Measurements from ENCODE around the gene PIPOX.

The PIPOX gene

DNA sequence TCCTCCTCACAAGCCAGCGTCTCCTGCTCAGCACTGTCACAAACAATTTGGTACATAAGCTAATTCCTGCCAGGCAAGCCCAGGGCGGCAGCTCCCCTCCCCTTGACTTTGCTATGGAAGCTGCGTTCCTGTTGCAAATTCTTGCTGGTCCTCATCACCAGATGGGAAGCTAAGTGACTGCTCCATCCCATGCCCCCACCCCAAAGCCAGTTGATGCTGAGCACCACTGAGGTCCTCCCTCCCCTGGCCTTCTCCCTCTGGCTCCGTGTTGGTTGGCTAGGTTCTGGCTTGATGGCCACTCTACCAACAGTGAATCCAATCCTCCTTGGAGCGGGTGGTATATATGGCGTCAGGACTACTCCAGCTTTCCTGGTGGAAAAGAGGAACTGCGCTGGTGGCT is 34.4 kb downstream of the PIPOX start:
- no peaks in the 10 kb centered on the region for H4K20me1 ChIP-seq (ENCODE audit: insufficient read depth)
- no peak overlapping the region for H2AFZ ChIP-seq (ENCODE audit: low read depth)
- H3K4me1 ChIP-seq (ENCODE audit: low read depth, poor library complexity, severe bottlenecking), result no peaks in the 10 kb centered on the region
- H3K9ac ChIP-seq, result no peak overlapping the region
- no peak overlapping the region for H3K27ac ChIP-seq
- no peaks in the 10 kb centered on the region for H3K36me3 ChIP-seq (ENCODE audit: insufficient read depth)
- H3K4me3 ChIP-seq (IDR thresholded peaks at IDR 0.05; ENCODE audit: insufficient read depth, low read depth, low read length), result no peak overlapping the region
- no peak overlapping the region for H3K4me2 ChIP-seq
- H3K27me3 ChIP-seq (ENCODE audit: insufficient read depth, low read depth), result no peaks in the 10 kb centered on the region
- TF ChIP-seq, protein P1, sequence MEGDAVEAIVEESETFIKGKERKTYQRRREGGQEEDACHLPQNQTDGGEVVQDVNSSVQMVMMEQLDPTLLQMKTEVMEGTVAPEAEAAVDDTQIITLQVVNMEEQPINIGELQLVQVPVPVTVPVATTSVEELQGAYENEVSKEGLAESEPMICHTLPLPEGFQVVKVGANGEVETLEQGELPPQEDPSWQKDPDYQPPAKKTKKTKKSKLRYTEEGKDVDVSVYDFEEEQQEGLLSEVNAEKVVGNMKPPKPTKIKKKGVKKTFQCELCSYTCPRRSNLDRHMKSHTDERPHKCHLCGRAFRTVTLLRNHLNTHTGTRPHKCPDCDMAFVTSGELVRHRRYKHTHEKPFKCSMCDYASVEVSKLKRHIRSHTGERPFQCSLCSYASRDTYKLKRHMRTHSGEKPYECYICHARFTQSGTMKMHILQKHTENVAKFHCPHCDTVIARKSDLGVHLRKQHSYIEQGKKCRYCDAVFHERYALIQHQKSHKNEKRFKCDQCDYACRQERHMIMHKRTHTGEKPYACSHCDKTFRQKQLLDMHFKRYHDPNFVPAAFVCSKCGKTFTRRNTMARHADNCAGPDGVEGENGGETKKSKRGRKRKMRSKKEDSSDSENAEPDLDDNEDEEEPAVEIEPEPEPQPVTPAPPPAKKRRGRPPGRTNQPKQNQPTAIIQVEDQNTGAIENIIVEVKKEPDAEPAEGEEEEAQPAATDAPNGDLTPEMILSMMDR (conservative IDR thresholded peaks at IDR 0.05; ENCODE audit: low read depth, low read length), result no peak
- no peaks in the 10 kb centered on the region for H3K79me2 ChIP-seq (ENCODE audit: insufficient read depth, low read depth)

DNA sequence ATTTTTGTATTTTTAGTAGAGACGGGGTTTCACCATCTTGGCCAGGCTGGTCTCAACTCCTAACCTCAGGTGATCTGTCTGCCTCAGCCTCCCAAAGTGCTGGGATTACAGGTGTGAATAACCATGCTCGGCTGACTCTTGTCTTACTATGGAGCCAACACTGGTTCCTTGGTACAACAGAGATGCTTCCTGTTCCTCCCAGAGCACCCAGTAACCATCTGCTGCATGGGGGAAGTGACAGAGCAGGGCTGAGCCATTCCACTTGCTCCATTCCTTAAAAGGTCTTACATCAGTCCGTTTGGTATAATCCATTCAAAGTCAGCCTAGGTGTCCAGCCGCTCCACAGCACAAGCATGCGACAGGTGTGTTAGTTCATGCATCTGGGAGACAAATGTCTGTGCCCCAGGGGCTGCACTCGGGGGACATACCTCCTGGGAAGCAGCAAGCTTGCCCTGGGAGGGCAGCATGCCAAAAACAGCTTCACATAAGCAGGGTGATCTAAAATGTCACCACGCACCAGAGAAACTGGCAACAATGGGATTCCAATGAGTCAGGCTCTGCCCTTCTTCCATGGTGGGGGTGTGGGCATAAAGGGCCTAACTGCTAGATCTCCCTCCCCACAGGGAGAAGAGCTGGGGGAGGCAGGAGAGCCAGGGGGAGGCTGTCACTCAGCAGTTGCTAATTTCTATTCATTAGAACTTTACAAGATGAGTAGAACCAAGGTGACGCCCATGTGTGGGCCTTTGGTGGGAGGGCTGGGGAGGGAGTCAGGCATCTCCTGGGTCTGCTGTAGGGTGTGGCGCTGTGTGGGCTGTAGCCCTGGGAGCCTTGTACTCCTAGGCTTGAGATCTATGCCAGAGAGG is 35.5 kb downstream of the PIPOX start:
- no peak overlapping the region for H2AFZ ChIP-seq (ENCODE audit: low read depth)
- H3K9ac ChIP-seq, result no peak overlapping the region
- no peak overlapping the region for H3K4me3 ChIP-seq (IDR thresholded peaks at IDR 0.05; ENCODE audit: insufficient read depth, low read depth, low read length)
- no peaks in the 10 kb centered on the region for H3K36me3 ChIP-seq (ENCODE audit: insufficient read depth)
- no peak overlapping the region for H3K27ac ChIP-seq
- no peaks in the 10 kb centered on the region for H3K79me2 ChIP-seq (ENCODE audit: insufficient read depth, low read depth)
- H4K20me1 ChIP-seq (ENCODE audit: insufficient read depth), result no peaks in the 10 kb centered on the region
- no peaks in the 10 kb centered on the region for H3K4me1 ChIP-seq (ENCODE audit: low read depth, poor library complexity, severe bottlenecking)
- no peak overlapping the region for H3K4me2 ChIP-seq
- no peaks in the 10 kb centered on the region for H3K27me3 ChIP-seq (ENCODE audit: insufficient read depth, low read depth)
- TF ChIP-seq, protein P1 (conservative IDR thresholded peaks at IDR 0.05; ENCODE audit: low read depth, low read length), result no peak

DNA sequence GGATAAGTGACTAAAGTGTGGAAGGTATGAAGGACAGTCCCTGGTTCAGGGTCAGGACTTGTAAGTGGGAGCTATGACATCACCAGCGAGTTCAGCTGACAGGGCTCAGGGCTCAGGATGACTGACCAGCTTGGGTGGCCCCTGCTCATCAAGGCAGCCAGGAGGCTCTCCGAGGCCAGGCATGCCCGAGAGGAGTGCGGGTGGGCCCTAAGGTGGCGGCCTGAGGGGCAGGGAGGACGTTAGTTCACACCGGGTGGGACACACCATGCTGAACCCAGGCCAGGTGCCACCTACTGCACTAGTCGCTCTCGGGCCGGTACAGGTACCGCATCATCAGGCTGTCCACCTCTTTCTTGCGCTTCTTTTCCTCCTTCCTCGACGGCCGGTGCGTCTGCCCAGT is 36.5 kb downstream of the PIPOX start:
- no peaks in the 10 kb centered on the region for H3K4me1 ChIP-seq (ENCODE audit: low read depth, poor library complexity, severe bottlenecking)
- H3K4me2 ChIP-seq, result no peak overlapping the region
- H3K36me3 ChIP-seq (ENCODE audit: insufficient read depth), result no peaks in the 10 kb centered on the region
- no peaks in the 10 kb centered on the region for H3K79me2 ChIP-seq (ENCODE audit: insufficient read depth, low read depth)
- H3K27me3 ChIP-seq (ENCODE audit: insufficient read depth, low read depth), result no peaks in the 10 kb centered on the region
- H3K27ac ChIP-seq, result no peak overlapping the region
- H3K9ac ChIP-seq, result no peak overlapping the region
- TF ChIP-seq, protein P1 (conservative IDR thresholded peaks at IDR 0.05; ENCODE audit: low read depth, low read length), result no peak
- H3K4me3 ChIP-seq (IDR thresholded peaks at IDR 0.05; ENCODE audit: insufficient read depth, low read depth, low read length), result no peak overlapping the region
- H4K20me1 ChIP-seq (ENCODE audit: insufficient read depth), result no peaks in the 10 kb centered on the region
- H2AFZ ChIP-seq (ENCODE audit: low read depth), result no peak overlapping the region

DNA sequence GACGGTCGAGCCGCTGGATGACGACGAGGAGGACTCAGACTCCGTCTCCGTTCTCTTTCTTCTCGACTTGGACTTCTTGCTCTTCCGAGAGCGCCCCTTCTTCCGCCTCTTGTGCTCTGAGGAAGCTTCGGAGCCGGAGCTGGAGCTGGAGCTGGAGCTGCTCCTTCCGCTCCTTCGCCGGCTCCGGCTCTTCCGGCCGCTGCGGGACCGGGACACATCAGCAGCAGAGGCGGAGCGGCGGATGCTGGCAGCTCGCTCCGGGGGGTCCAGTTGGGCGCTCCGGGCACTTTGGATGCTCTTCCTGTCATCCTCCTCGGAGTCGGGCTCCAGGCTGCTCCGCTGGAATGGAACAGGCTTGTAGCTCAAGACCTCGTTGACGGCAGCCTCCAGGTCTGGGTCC is 36.9 kb downstream of the PIPOX start:
- TF ChIP-seq, protein P1 (conservative IDR thresholded peaks at IDR 0.05; ENCODE audit: low read depth, low read length), result no peak
- Histone ChIP-seq H3K9ac (no peak overlapping the region), H4K20me1 (ENCODE audit: insufficient read depth) (no peaks in the 10 kb centered on the region), H3K36me3 (ENCODE audit: insufficient read depth) (no peaks in the 10 kb centered on the region), H3K4me1 (ENCODE audit: low read depth, poor library complexity, severe bottlenecking) (no peaks in the 10 kb centered on the region), H3K79me2 (ENCODE audit: insufficient read depth, low read depth) (no peaks in the 10 kb centered on the region), H3K4me3 (IDR thresholded peaks at IDR 0.05; ENCODE audit: insufficient read depth, low read depth, low read length) (no peak overlapping the region), H3K27me3 (ENCODE audit: insufficient read depth, low read depth) (no peaks in the 10 kb centered on the region), H3K27ac (no peak overlapping the region), H3K4me2 (no peak overlapping the region), H2AFZ (ENCODE audit: low read depth) (no peak overlapping the region)
